GM19240 (cell line): ENCODE measurements around the gene RNF152.

Experiments
- DNase-seq: peaks from one replicate; pipeline ENCODE4 v3.0.0; 2011; ENCODE audit warnings: low spot score; ENCODE audit not compliant: insufficient read length

Gene RNF152

GRCh38 chr18:61854578-61855448, 38.0 kb downstream of the RNF152 start:
- no peak for DNase-seq

DNA sequence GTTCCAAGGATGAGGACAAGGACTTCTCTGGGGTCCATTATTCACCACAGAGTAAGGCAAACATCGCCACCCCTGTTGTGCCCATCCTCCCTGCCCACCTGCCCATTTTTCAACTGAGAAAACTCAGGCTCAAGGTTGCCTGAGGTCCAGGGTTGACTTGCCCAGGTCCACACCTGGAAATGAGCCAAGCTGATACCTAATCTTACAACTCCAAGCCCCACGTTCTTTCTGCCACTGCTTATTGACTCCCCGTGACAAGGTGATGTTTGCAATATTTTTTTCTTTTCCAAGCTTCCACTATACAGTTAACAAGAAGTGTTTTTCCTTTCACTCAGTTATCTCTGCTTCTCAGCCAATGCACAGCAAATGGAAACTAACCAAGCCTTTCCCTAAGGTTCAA, 39.0 kb downstream of the RNF152 start:
- DNase-seq, result no peak

GRCh38 chr18:61852496-61852895, 40.3 kb downstream of the RNF152 start:
- no peak for DNase-seq

DNA sequence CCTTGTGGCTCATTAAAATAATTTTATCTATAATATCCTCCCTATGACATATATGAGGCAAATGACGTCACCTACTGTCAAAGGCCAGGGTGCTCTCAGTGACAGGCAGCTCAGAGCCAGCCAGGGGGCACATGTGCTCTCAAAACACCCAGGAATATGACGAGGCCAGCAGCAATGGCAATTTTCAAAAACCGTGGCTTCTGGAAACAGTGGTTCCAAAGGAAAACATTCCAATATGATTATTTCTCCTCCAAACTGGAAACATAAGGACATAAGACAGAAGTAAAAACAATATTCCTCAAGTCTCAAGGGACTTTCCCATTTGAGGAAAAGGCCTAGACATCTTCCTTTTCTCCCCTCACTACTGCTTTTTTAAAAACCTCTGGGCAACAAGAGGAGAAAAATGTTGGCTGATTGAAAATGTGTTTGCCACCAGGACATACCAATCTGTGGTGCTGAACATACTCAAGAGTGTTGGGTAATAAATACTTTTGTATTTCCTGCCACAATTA, 40.8 kb downstream of the RNF152 start:
- DNase-seq, result no peak

- DNase-seq, result no peak
Observed at GRCh38 chr18:61851279-61851678, 41.5 kb downstream of the RNF152 start.

DNA sequence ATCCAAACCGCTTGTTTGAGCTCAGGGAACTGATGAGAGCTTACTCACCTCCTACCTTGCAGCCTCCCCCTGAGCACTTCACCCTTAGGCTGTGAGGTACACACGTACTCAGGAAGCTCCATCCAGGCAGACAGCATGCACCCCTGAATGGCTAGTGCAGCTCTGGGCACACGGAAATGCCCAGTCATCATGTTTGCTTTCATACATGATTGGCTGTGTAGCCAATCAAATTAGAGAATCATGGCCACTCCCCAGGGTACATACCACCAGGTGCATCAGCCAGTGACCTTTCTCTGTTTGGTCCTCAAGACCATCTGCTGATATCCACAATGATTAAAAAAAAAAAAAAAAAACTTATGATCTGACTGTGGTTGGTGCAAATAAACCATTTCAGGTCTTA, 42.1 kb downstream of the RNF152 start:
- DNase-seq, result no peak

- no peak for DNase-seq
Observed at GRCh38 chr18:61847164-61847791, 45.5 kb downstream of the RNF152 start.

- DNase-seq, result no peak
Observed at GRCh38 chr18:61845197-61845596, 47.6 kb downstream of the RNF152 start.

DNA sequence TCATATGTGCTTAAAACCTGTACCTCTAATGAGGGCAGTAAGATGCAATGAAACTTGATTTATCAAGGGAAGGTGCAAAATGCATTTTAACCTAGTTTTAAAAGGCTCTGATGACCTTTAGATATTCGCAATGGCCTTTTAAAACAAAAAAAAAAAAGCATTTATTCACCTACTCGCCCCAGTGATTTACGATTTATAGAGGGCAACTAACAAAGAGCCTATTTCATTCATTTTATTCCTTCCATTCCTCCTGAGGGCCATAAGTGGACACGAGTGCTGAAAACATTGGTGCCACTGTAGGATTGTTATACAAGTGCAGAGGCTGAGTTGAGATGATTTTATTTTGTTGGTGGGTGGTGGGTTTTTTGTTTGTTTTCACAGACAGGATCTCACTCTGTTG, 48.1 kb downstream of the RNF152 start:
- DNase-seq, result no peak

GRCh38 chr18:61842146-61842545, 50.7 kb downstream of the RNF152 start:
- no peak for DNase-seq

DNA sequence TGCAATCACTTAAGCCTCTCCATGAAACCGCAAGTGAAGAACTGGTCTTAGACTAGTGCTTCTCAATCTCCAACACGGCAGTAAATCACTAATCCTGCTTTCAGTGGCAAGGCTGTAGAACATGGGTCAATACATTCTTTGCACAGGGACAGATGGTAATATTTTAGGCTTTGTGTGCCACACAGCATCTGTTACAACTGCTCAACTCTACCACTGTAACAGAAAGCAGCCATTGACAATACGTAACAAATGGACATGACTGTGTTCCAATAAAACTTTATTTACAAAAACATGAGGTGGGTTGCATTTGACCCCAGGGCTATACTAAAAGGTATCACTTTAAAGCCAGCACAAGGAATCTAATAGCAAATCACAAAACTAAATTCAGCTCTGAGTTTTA, 51.1 kb downstream of the RNF152 start:
- no peak for DNase-seq

- DNase-seq, result no peak
Observed at GRCh38 chr18:61840324-61840723, 52.5 kb downstream of the RNF152 start.

DNA sequence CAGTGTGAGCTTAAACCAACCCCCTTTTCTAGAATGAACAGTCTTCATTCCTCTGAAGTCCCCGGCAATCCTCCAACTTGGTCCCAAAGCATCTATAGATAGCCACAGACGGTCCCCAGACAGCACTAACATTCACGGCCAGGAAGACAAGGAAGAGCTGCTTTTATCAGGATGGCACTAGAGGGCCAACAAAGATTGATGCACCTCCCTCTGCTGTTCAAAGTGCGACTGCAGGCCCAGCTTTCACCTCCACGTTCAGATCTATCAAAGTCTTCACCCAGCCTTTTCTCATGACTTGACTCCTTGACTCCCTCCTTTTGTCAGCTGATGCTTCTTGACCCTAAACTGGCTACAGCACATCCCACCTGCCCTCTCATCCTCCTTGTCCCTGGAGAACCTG, 54.3 kb downstream of the RNF152 start:
- DNase-seq, result no peak

DNA sequence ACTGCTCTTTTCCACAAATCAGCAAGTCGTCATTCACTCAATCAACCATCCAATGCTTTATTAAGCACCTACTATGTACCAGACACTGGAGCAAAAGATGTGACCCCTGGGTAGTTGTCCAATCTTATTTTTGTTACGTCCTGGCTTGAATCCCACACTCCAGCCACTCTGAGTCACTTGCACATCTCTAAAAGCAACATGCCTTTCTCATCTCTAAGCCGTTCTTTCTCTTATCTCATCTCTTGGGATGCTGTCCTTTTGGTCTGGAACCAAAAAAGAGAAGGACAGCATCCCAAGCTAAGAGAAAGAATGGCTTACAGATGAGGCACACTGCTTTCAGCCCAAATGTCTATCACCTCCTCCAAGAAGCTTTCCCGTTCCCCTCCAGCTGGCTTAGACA, 58.8 kb downstream of the RNF152 start:
- DNase-seq, result no peak

- DNase-seq, result no peak
Observed at GRCh38 chr18:61833387-61833786, 59.4 kb downstream of the RNF152 start.

DNA sequence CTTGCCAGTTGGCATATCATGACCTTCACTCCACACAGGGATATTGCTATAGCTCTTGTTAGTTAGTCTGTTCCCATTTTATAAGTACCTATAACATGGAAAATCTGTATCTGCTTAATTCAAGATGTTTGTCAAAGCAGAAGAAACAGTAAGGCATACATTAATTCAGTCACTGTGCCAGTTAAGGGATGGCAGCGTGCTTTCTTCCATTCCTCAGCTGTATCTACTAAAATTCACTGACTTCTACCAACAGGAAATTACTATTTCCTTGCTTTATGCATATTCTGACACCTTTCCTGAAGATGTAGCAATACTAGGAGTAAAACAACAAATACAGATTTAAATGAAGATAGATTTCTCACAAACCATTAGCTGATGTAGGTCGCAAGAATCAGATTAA, 59.9 kb downstream of the RNF152 start:
- DNase-seq, result no peak

GRCh38 chr18:61831071-61831470, 61.7 kb downstream of the RNF152 start:
- DNase-seq, result no peak

- no peak for DNase-seq
Observed at GRCh38 chr18:61829108-61829507, 63.7 kb downstream of the RNF152 start.

GRCh38 chr18:61827591-61827990, 65.2 kb downstream of the RNF152 start:
- DNase-seq, result no peak

GRCh38 chr18:61825386-61825785, 67.4 kb downstream of the RNF152 start:
- no peak for DNase-seq

GRCh38 chr18:61824733-61825363, 68.0 kb downstream of the RNF152 start:
- no peak for DNase-seq

DNA sequence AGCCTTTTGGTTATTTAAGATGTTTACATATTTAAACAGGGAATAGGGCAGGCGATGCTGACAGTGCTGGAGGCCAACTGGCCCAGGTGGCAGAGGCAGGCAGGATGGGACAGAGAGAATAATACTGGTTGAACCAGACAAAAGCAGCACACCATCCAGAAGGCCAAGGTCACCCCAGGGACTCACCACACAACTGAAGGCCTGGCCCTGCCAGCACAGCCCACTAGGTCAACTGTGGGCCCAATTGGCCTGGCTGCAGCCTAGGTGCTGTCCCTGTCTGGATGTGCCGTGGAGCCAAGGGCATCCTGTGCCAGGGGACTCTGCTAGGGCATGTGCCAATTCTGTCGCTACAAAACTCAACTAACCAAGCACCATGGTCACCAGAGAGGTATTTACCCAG, 69.2 kb downstream of the RNF152 start:
- no peak for DNase-seq
